Fibroblast of skin of back (primary cell): Measurements from ENCODE around the gene LOXL1.

Experiments
- DNase-seq: peaks from one replicate; pipeline ENCODE4 v3.0.0-alpha.2; 2013

The LOXL1 gene

GRCh38 chr15:73940061-73940981 lies 14.1 kb downstream of the LOXL1 start:
- peak; percentile 76 for DNase-seq

- peak; percentile 100 for DNase-seq
These were observed 14.8 kb downstream of the LOXL1 start for GRCh38 chr15:73941044-73941443.

DNA sequence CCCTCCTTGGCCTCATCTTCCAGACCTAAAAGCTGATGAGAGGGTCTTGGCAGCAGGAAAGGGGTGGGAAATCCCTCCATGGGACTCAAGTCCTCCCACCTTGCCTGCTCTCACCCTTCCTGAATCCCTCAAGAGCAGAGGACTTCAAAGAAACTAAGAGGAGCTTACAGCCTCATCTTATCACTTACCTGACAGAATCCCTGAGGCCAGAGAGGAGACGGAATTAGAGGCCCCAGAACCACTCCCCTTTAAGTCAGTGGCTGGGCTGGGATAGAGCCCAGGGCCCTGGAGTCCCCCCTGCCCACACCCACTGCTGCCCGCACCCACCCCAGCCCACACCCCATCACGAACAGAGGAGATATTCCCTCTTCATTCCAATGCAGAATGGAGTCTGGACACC lies 15.2 kb downstream of the LOXL1 start:
- no peak for DNase-seq

GRCh38 chr15:73941871-73942635 lies 15.8 kb downstream of the LOXL1 start:
- peak; percentile 48 for DNase-seq

DNA sequence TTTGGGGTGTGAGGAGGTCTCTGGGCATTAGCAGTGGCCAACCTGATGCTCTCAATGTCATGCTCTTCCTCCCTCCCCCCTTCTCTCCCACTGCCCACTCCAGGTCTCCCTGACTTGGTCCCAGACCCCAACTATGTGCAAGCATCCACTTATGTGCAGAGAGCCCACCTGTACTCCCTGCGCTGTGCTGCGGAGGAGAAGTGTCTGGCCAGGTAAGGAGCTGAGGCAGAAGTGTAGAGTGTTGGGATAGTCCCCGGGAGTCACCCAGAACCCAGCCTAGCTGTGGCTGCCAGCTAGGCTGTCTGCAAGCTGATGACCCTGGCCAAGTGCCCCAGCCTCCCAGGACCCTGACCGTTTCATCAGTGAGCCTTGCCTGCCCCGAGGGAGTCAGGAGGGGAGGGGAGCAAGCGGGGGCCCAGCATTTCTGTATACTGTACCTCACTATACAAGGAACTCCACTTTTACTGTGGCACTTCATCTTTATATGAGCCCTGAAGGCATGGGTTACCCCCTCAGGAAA lies 16.5 kb downstream of the LOXL1 start:
- DNase-seq = no peak

- no peak for DNase-seq
These were observed 18.2 kb downstream of the LOXL1 start for GRCh38 chr15:73944161-73945129.

- no peak for DNase-seq
These were observed 18.9 kb downstream of the LOXL1 start for GRCh38 chr15:73945130-73945508.

- no peak for DNase-seq
These were observed 19.9 kb downstream of the LOXL1 start for GRCh38 chr15:73946046-73946721.

DNA sequence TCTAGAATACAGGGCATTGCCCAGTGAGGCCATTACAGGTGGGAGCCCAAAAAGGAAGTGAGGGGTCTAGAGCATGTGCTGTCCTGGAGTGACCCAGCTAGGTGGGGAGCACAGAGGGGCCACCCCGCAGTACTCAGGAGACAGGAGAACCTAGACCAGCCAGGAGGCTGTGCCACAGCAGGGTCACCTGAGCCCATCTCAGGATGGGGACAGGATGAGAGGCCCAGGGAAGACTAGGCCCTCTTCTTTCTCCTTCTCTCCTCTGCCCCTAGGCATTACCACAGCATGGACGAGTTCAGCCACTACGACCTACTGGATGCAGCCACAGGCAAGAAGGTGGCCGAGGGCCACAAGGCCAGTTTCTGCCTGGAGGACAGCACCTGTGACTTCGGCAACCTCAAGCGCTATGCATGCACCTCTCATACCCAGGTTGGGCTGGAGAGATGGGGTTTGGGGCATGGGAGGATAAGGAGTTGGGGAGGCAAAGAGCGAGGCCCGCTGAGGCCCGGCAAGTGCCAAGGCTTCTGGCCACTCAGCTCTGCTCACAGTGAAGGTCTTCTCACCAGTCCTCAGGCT lies 20.6 kb downstream of the LOXL1 start:
- DNase-seq = no peak

GRCh38 chr15:73947651-73948050 lies 21.4 kb downstream of the LOXL1 start:
- DNase-seq = no peak

- DNase-seq = no peak
These were observed 22.1 kb downstream of the LOXL1 start for GRCh38 chr15:73948396-73948795.

DNA sequence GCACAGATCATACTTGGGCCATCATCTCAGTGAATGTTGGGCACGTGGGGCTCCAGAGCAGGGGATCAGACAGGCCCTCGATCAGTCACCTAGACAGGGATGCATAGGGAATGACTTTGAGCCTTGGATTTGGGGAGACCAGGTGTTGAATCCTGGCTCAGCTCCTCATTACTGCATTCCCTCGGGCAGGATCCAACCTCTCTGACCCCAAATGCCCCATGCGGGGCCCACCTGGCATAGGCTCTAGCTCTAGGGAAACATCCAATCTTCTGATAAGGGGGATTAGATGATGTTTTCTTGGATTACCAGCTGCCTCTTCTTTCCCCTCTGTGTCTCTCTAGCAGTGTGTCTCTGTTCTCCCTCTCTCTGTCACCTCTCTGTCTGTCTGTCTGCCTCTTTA lies 22.7 kb downstream of the LOXL1 start:
- DNase-seq = no peak

DNA sequence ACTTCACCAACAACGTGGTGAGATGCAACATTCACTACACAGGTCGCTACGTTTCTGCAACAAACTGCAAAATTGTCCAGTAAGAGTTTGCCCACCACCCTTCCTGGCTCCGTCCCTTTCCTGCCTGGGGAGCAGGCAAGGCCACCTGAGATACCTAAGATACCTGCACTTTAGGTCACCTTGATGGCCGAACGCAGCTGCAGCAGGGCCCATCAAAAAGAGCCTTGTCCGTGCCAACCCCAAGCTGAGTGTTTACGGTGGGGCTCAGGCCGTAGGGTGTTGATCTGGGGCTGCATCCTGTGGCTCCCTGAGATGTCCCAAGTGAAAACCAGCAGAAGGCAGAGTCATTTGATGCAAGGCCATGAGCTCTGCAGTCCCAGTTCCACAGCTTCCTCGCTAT lies 23.2 kb downstream of the LOXL1 start:
- no peak for DNase-seq

DNA sequence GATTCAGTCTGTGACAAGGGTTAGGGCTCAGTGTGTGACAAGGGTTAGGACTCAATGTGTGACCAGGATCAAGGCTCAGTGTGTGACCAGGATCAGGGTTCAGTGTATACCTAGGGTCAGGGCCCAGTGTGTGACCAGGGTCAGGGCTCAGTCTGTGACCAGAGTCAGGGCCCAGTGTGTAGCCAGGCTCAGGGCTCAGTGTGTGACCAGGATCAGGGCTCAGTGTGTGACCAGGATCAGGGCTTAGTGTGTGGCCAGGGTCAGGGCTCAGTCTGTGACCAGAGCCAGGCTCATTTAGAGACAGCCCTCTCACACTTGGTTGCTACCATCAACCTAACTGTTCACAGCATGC lies 24.2 kb downstream of the LOXL1 start:
- no peak for DNase-seq

DNA sequence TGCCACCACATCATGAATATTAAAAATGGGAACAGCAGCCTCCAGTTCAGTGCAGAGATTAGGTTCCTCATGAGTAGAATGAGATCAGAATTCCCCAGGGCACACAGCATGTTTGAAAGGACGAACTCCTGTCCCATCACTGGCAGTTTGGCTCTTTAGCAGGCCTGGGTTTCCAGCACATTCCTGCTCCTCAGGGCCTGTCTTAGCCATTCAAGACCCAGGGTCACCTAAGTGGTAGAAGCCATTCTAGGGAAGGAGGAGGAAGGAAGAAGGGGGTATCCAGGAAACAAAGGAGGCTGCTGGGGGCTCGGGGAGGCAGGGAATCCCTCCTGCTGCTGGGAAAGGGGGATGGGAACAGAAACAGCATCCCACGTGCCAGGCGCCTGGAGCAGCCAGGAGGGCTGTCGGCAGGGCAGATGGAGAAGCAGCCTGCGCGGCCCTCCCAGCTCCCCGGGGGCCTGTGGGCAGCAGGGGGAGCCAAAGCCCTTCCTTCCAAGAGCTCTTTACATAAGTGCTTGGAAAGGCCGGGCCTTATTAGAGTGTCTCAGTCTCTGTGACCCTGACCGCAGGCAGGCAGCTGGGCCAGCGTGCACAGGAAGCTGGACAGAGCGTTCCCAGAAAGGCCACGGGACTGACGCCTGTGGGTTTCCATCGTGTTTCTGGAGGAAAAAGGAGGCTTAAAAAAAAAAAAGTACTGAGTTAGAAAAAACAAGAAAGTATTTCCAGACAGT lies 24.7 kb downstream of the LOXL1 start:
- DNase-seq = peak; percentile 96

DNA sequence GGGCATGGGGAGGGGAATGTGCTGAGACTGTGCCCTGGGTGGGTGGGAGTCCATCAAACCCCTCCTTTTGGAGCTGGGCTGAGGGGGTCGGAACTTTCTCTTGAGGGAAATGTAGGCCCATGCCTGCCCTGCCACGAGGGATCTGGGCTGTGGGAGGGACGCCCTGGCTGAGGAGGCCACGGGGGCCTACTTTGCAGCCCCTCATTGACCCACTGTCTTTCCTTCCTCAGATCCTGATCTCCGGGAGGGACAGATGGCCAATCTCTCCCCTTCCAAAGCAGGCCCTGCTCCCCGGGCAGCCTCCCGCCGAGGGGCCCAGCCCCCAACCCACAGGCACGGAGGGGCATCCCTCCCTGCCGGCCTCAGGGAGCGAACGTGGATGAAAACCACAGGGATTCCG lies 25.3 kb downstream of the LOXL1 start:
- no peak for DNase-seq

- no peak for DNase-seq
These were observed 26.1 kb downstream of the LOXL1 start for GRCh38 chr15:73952171-73952912.

- no peak for DNase-seq
These were observed 26.9 kb downstream of the LOXL1 start for GRCh38 chr15:73952913-73953750.
